ENCODE measurements around the gene BICRAL.
A peak's percentile ranks its signal among the peaks of the same experiment; 100 is the strongest.

GRCh38 chr6:42783177-42783875 lies 1.5 kb downstream of the BICRAL start:
- no peak for TF ChIP-seq CTCF (IDR thresholded peaks at IDR 0.05)
- peak; percentile 17 to 68 for TF ChIP-seq POLR2A (IDR thresholded peaks at IDR 0.05)

Measured in thyroid gland (tissue), 4 donors.